ENCODE data around the gene PGAP2.
"Not testable (repeated sequence)": the region's sequence is repeated elsewhere in the genome, so short reads cannot be mapped to it uniquely, and the experiment has no call there.

PGAP2 gene

GRCh38 chr11:3854977-3855807 lies 46.8 kb downstream of the PGAP2 start, which contains the start of gene STIM1:
Gene STIM1 (plus strand): TSS chr11:3855664. CDS start chr11:3856271, 607 bp downstream.
- peak; percentile 61 to 96 (median 89) for DNase-seq

GRCh38 chr11:3855808-3856491 lies 47.6 kb downstream of the PGAP2 start:
- DNase-seq: peak in 10 of 51 donors; percentile 37 to 71 (median 56)

GRCh38 chr11:3856856-3857553 lies 48.6 kb downstream of the PGAP2 start:
- DNase-seq: no peak

- DNase-seq: no peak
Measured at GRCh38 chr11:3857628-3858027, 49.3 kb downstream of the PGAP2 start.

- DNase-seq: peak in 1 of 51 donors; percentile 7
Measured at GRCh38 chr11:3859373-3859881, 51.1 kb downstream of the PGAP2 start.

GRCh38 chr11:3860375-3860774 lies 52.0 kb downstream of the PGAP2 start:
- no peak for DNase-seq

- DNase-seq: not testable (repeated sequence)
Measured at GRCh38 chr11:3860898-3861393, 52.6 kb downstream of the PGAP2 start.

GRCh38 chr11:3861683-3862082 lies 53.3 kb downstream of the PGAP2 start:
- no peak for DNase-seq

- no peak for DNase-seq
Measured at GRCh38 chr11:3865388-3866193, 57.2 kb downstream of the PGAP2 start.

- DNase-seq: no peak
Measured at GRCh38 chr11:3866206-3866605, 57.8 kb downstream of the PGAP2 start.

GRCh38 chr11:3866836-3867208 lies 58.5 kb downstream of the PGAP2 start:
- no peak for DNase-seq

GRCh38 chr11:3867209-3868091 lies 59.1 kb downstream of the PGAP2 start:
- no peak for DNase-seq

GRCh38 chr11:3873712-3874349 lies 65.5 kb downstream of the PGAP2 start:
- no peak for DNase-seq

Data from hypothalamus (tissue), 51 donors.